DND-41 (cell line): ENCODE data around the gene PSMA4.

ENCODE experiments used
- ATAC-seq: fragments of 200-7000 bp; cut with Tn5 transposase; 3 replicates; pipeline ENCODE4 v1.9.1; 2021; ENCODE audit warnings: low read depth; ENCODE audit not compliant: insufficient read depth
- DNase-seq: peaks from one replicate; pipeline ENCODE4 v3.0.0-alpha.2; 2020
- H2AFZ ChIP-seq: 2 replicates; pipeline ENCODE4 v1.6.0; 2012; ENCODE audit warnings: low read depth, low read length
- H3K27ac ChIP-seq: 2 replicates; pipeline ENCODE4 v1.5.1; 2012; ENCODE audit warnings: low read length, inconsistent platforms
- H3K27me3 ChIP-seq: fragments of 200-600 bp; sonication (generic); 2 replicates; pipeline ENCODE4 v1.6.0; 2012; ENCODE audit warnings: low read length, mild to moderate bottlenecking, inconsistent platforms; ENCODE audit not compliant: insufficient read depth, poor library complexity
- H3K36me3 ChIP-seq: 2 replicates; pipeline ENCODE4 v1.5.1; 2012; ENCODE audit warnings: low read length, inconsistent platforms; ENCODE audit not compliant: insufficient read depth
- H3K4me1 ChIP-seq: 2 replicates; pipeline ENCODE4 v1.5.1; 2012; ENCODE audit warnings: mild to moderate bottlenecking, low read length; ENCODE audit not compliant: insufficient read depth
- H3K4me2 ChIP-seq: 2 replicates; pipeline ENCODE4 v1.6.0; 2012; ENCODE audit warnings: mild to moderate bottlenecking, moderate library complexity, low read length, inconsistent platforms; ENCODE audit not compliant: insufficient read depth
- H3K4me3 ChIP-seq, 2 experiments: fragments of 200-600 bp in 1 of 2; shearing (Covaris generic) in 1 of 2; 2 replicates each; pipeline ENCODE4 v1.5.1; 2012 to 2016; ENCODE audit warnings: inconsistent platforms in 2 of 2, low read length in 2 of 2, mild to moderate bottlenecking in 2 of 2, low read depth in 1 of 2, moderate library complexity in 1 of 2
- H3K79me2 ChIP-seq: 2 replicates; pipeline ENCODE4 v1.6.0; 2012; ENCODE audit warnings: low read length, inconsistent platforms; ENCODE audit not compliant: insufficient read depth
- H3K9ac ChIP-seq: 2 replicates; pipeline ENCODE4 v1.6.0; 2012; ENCODE audit warnings: low read depth, mild to moderate bottlenecking, inconsistent platforms, low read length, moderate library complexity
- H3K9me3 ChIP-seq: 2 replicates; pipeline ENCODE4 v1.5.1; 2012; ENCODE audit warnings: low read length, moderate library complexity, mild to moderate bottlenecking, inconsistent platforms; ENCODE audit not compliant: insufficient read depth, severe bottlenecking
- H4K20me1 ChIP-seq: 2 replicates; pipeline ENCODE4 v1.6.0; 2012; ENCODE audit warnings: low read length; ENCODE audit not compliant: insufficient read depth
- CTCF ChIP-seq: IDR thresholded peaks from 2 replicates; pipeline ENCODE4 v1.5.1; 2012; ENCODE audit warnings: borderline replicate concordance, low read length, moderate library complexity, mild to moderate bottlenecking; ENCODE audit not compliant: poor library complexity, severe bottlenecking; ENCODE audit errors: extremely low read depth
- EZH2 ChIP-seq: IDR thresholded peaks from 3 replicates; pipeline ENCODE4 v1.6.1; 2012; ENCODE audit warnings: borderline replicate concordance, low read depth, mild to moderate bottlenecking, moderate library complexity, low read length, inconsistent platforms; ENCODE audit not compliant: severe bottlenecking

PSMA4 gene

GRCh38 chr15:78540871-78541743 is 863 bp downstream of the PSMA4 start:
- peak overlapping the region; percentile 99 for H2AFZ ChIP-seq
- TF ChIP-seq EZH2 (no peak), CTCF (no peak)
- H3K4me3 ChIP-seq = peak overlapping the region; percentile 84 to 91
- no peaks in the 10 kb centered on the region for H3K27me3 ChIP-seq
- peak; percentile 17 for DNase-seq
- H3K9ac ChIP-seq = peak overlapping the region; percentile 98
- H3K36me3 ChIP-seq = peaks cover 42% of the 10 kb centered on the region
- peak overlapping the region; percentile 100 for H3K27ac ChIP-seq
- ATAC-seq = no peak
- peaks cover 12% of the 10 kb centered on the region; the same call in 1 of the 2 replicates for H4K20me1 ChIP-seq
- peaks cover 41% of the 10 kb centered on the region for H3K79me2 ChIP-seq
- peaks cover 33% of the 10 kb centered on the region for H3K4me1 ChIP-seq
- H3K4me2 ChIP-seq = peak overlapping the region; percentile 79
- no peaks in the 10 kb centered on the region for H3K9me3 ChIP-seq

GRCh38 chr15:78541744-78542034 is 1.4 kb downstream of the PSMA4 start:
- Histone ChIP-seq H3K9me3 (no peaks in the 10 kb centered on the region), H3K4me2 (peak overlapping the region; percentile 79), H3K79me2 (peaks cover 41% of the 10 kb centered on the region), H4K20me1 (peaks cover 12% of the 10 kb centered on the region; the same call in 1 of the 2 replicates), H3K4me3 (peak overlapping the region; percentile 84 to 91; a peak in 3 of 4 replicates), H3K9ac (peak overlapping the region; percentile 98), H3K27ac (peak overlapping the region; percentile 100; the same call in 1 of the 2 replicates), H3K27me3 (no peaks in the 10 kb centered on the region), H2AFZ (no peak overlapping the region), H3K36me3 (peaks cover 47% of the 10 kb centered on the region), H3K4me1 (peaks cover 33% of the 10 kb centered on the region)
- TF ChIP-seq CTCF (no peak), EZH2 (no peak)
- no peak for DNase-seq
- no peak for ATAC-seq

GRCh38 chr15:78542647-78543046 is 2.4 kb downstream of the PSMA4 start:
- Histone ChIP-seq H3K27me3 (no peaks in the 10 kb centered on the region), H2AFZ (no peak overlapping the region), H3K79me2 (peaks cover 41% of the 10 kb centered on the region), H3K36me3 (peaks cover 56% of the 10 kb centered on the region), H3K9me3 (no peaks in the 10 kb centered on the region), H3K4me2 (peak overlapping the region; percentile 79; the same call in 1 of the 2 replicates), H3K27ac (no peak overlapping the region), H3K9ac (peak overlapping the region; percentile 98; the same call in 1 of the 2 replicates), H4K20me1 (peaks cover 12% of the 10 kb centered on the region; the same call in 1 of the 2 replicates), H3K4me1 (peaks cover 33% of the 10 kb centered on the region), H3K4me3 (no peak overlapping the region)
- TF ChIP-seq CTCF (no peak), EZH2 (no peak)
- ATAC-seq (no peak), DNase-seq (no peak)
